IMR-90 (cell line): Measurements from ENCODE around the gene EML3. TPM values are rescaled to one million over a fixed set of nuclear protein-coding genes. Genes with fewer than 3 reads are reported as not detected.

ENCODE experiments used
- ATAC-seq: fragments of 200-7000 bp; cut with Tn5 transposase; 2 replicates; pipeline ENCODE4 v1.9.1; 2020; ENCODE audit warnings: low read depth, mild to moderate bottlenecking, moderate library complexity
- BruUV-seq: library from RNA; stranded (reverse); fragments of 400-500 nt; replicated peaks from 2 replicates; lab custom pipeline; 2021; lab: Mats Ljungman, UMichigan
- CTCF ChIA-PET: fragments of 300-600 bp; formaldehyde crosslinking; extraction: SDS; loops from one replicate; lab custom pipeline; 2021; ENCODE audit warnings: antibody characterized with exemption; lab: Yijun Ruan, JAX
- POLR2A ChIA-PET: fragments of 300-600 bp; sonication (Branson Sonifier 250); formaldehyde crosslinking; loops from one replicate; lab custom pipeline; 2022; ENCODE audit warnings: antibody characterized with exemption; ENCODE audit not compliant: unreplicated experiment; lab: Charles Lee
- DNase-seq: peaks from one replicate; pipeline ENCODE4 v3.0.0; 2013
- H2AFZ ChIP-seq: replicated peaks from 2 replicates; pipeline ENCODE3; 2013; ENCODE audit warnings: low read length, mild to moderate bottlenecking; ENCODE audit not compliant: poor library complexity
- H2AK5ac ChIP-seq: 2 replicates; pipeline ENCODE4 v1.6.1; 2013; ENCODE audit warnings: low read depth, low read length, inconsistent platforms
- H2AK9ac ChIP-seq: replicated peaks from 2 replicates; pipeline ENCODE3; 2013; ENCODE audit warnings: mild to moderate bottlenecking, low read depth, low read length, moderate library complexity; ENCODE audit not compliant: poor library complexity
- H2BK120ac ChIP-seq: 2 replicates; pipeline ENCODE4 v1.6.1; 2013; ENCODE audit warnings: low read depth, low read length, inconsistent platforms
- H2BK15ac ChIP-seq: 3 replicates; pipeline ENCODE4 v1.6.1; 2013; ENCODE audit warnings: low read depth, low read length, inconsistent platforms
- H2BK20ac ChIP-seq: 2 replicates; pipeline ENCODE4 v1.6.1; 2013; ENCODE audit warnings: low read depth, mild to moderate bottlenecking, inconsistent platforms, low read length, moderate library complexity
- H2BK5ac ChIP-seq: 2 replicates; pipeline ENCODE4 v1.6.1; 2013; ENCODE audit warnings: mild to moderate bottlenecking, low read depth, low read length, inconsistent platforms; ENCODE audit not compliant: poor library complexity, severe bottlenecking
- H3K14ac ChIP-seq: replicated peaks from 2 replicates; pipeline ENCODE4 v1.6.1; 2013; ENCODE audit warnings: low read depth, low read length, inconsistent platforms
- H3K18ac ChIP-seq: 2 replicates; pipeline ENCODE4 v1.6.1; 2013; ENCODE audit warnings: low read depth, low read length, control low read depth
- H3K23ac ChIP-seq: 2 replicates; pipeline ENCODE4 v1.6.1; 2013; ENCODE audit warnings: low read depth, low read length, inconsistent platforms
- H3K27ac ChIP-seq: 2 replicates; pipeline ENCODE4 v1.5.1; 2013; ENCODE audit warnings: mild to moderate bottlenecking, control low read depth, low read length; ENCODE audit not compliant: insufficient read depth
- H3K27me3 ChIP-seq: 2 replicates; pipeline ENCODE4 v1.6.1; 2013; ENCODE audit warnings: low read length; ENCODE audit not compliant: control insufficient read depth, insufficient read depth
- H3K36me3 ChIP-seq: 2 replicates; pipeline ENCODE4 v1.6.1; 2013; ENCODE audit warnings: low read length, mixed read lengths; ENCODE audit not compliant: control insufficient read depth, insufficient read depth
- H3K4ac ChIP-seq: 2 replicates; pipeline ENCODE4 v1.6.1; 2013; ENCODE audit warnings: low read depth, low read length, inconsistent platforms
- H3K4me1 ChIP-seq: 2 replicates; pipeline ENCODE4 v1.6.1; 2013; ENCODE audit warnings: low read length, mixed read lengths; ENCODE audit not compliant: control insufficient read depth, insufficient read depth
- H3K4me2 ChIP-seq: 2 replicates; pipeline ENCODE4 v1.6.1; 2013; ENCODE audit warnings: low read depth, mild to moderate bottlenecking, control low read depth, low read length, moderate library complexity
- H3K4me3 ChIP-seq: 2 replicates; pipeline ENCODE4 v1.5.1; 2013; ENCODE audit warnings: low read depth, mild to moderate bottlenecking, control low read depth, low read length, moderate library complexity; ENCODE audit not compliant: insufficient read depth
- H3K56ac ChIP-seq: 2 replicates; pipeline ENCODE4 v1.6.1; 2013; ENCODE audit warnings: low read length, inconsistent platforms; ENCODE audit not compliant: insufficient read depth; ENCODE audit errors: extremely low read depth
- H3K79me1 ChIP-seq, 2 experiments: 2 replicates each; pipeline ENCODE4 v1.6.1; 2013; ENCODE audit warnings: low read length in 2 of 2, inconsistent platforms in 1 of 2, low read depth in 1 of 2
- H3K9ac ChIP-seq: 2 replicates; pipeline ENCODE4 v1.6.1; 2013; ENCODE audit warnings: low read depth, low read length, control low read depth
- H3K9me1 ChIP-seq: 2 replicates; pipeline ENCODE4 v1.6.1; 2013; ENCODE audit warnings: low read length, inconsistent platforms; ENCODE audit not compliant: insufficient read depth
- H3K9me3 ChIP-seq: 2 replicates; pipeline ENCODE4 v1.6.1; 2013; ENCODE audit warnings: low read length; ENCODE audit not compliant: control insufficient read depth, insufficient read depth
- H4K20me1 ChIP-seq: 2 replicates; pipeline ENCODE4 v1.6.1; 2013; ENCODE audit warnings: low read length, inconsistent platforms; ENCODE audit not compliant: insufficient read depth
- H4K5ac ChIP-seq: 2 replicates; pipeline ENCODE4 v1.6.1; 2013; ENCODE audit warnings: mild to moderate bottlenecking, low read depth, low read length, control low read depth
- H4K8ac ChIP-seq, 2 experiments: 2 replicates each; pipeline ENCODE4 v1.6.1; 2013; ENCODE audit warnings: low read depth in 2 of 2, low read length in 2 of 2, control low read depth in 1 of 2, inconsistent platforms in 1 of 2
- H4K91ac ChIP-seq: 2 replicates; pipeline ENCODE4 v1.6.1; 2013; ENCODE audit warnings: low read depth, low read length, inconsistent platforms; ENCODE audit not compliant: insufficient read depth
- BHLHE40 ChIP-seq: fragments of 150-350 bp; IDR thresholded peaks from 2 replicates; pipeline ENCODE4 v1.6.1; 2016; ENCODE audit warnings: mild to moderate bottlenecking, low read depth, low read length
- FOS ChIP-seq: fragments of 150-350 bp; IDR thresholded peaks from 2 replicates; pipeline ENCODE4 v1.6.1; 2016; ENCODE audit warnings: low read depth, low read length
- MXI1 ChIP-seq: IDR thresholded peaks from 2 replicates; pipeline ENCODE4 v1.6.1; 2012; ENCODE audit warnings: low read depth, mild to moderate bottlenecking, low read length, moderate library complexity, borderline replicate concordance
- SMC3 ChIP-seq: fragments of 150-350 bp; IDR thresholded peaks from 2 replicates; pipeline ENCODE4 v1.6.1; 2016; ENCODE audit warnings: low read depth, mild to moderate bottlenecking, antibody characterized with exemption, low read length, moderate library complexity
- WGBS, 2 experiments: methylation state at CpG; one replicate each; pipeline versions ENCODE4 v1.1.5 to v1.1.7; 2013; ENCODE audit warnings: missing lambda C conversion rate in 2 of 2; ENCODE audit not compliant: insufficient read length in 1 of 2; ENCODE audit errors: extremely low coverage in 2 of 2; 5-methylcytosine and 5-hydroxymethylcytosine counted together
- dilution Hi-C: fragments of 300-500 bp; cut with HindIII; formaldehyde crosslinking; loops from one replicate; pipeline ENCODE4 v1.14.3; 2018; ENCODE audit warnings: low sequenced_read_pairs; ENCODE audit not compliant: unreplicated experiment
- in situ Hi-C: fragments of 300-500 bp; cut with MboI; formaldehyde crosslinking; loops from 3 replicates; pipeline ENCODE4 v1.14.3; 2019; ENCODE audit warnings: low sequenced_read_pairs, inconsistent platforms, mixed read lengths
- intact Hi-C: fragments of 100-400 bp; cut with micrococcal nuclease; formaldehyde crosslinking; loops from 2 replicates; pipeline ENCODE4 v1.10.0; 2022
- polyA plus RNA-seq, 3 experiments: library from polyadenylated mRNA; depleted of rRNA; stranded (reverse); fragments of >200 nt; gene quantifications; 2 replicates each; pipeline ENCODE4 v1.2.3, GENCODE V29; 2012; ENCODE audit warnings: low replicate concordance in 1 of 3
- total RNA-seq: library from RNA; depleted of rRNA; stranded (reverse); fragments of >200 nt; gene quantifications from 2 replicates; pipeline ENCODE4 v1.2.3, GENCODE V29; 2012
- TF ChIP-seq, protein P1 (sequence below): conservative IDR thresholded peaks from 2 replicates; pipeline ENCODE4 v1.5.1; 2012; ENCODE audit warnings: mild to moderate bottlenecking, low read depth, low read length, improper control_type of control experiment

Gene EML3
- total and polyA plus RNA-seq, 2 of the 4 experiments (the other 2 are of a cell fraction): 5.0 to 24.7 TPM

DNA sequence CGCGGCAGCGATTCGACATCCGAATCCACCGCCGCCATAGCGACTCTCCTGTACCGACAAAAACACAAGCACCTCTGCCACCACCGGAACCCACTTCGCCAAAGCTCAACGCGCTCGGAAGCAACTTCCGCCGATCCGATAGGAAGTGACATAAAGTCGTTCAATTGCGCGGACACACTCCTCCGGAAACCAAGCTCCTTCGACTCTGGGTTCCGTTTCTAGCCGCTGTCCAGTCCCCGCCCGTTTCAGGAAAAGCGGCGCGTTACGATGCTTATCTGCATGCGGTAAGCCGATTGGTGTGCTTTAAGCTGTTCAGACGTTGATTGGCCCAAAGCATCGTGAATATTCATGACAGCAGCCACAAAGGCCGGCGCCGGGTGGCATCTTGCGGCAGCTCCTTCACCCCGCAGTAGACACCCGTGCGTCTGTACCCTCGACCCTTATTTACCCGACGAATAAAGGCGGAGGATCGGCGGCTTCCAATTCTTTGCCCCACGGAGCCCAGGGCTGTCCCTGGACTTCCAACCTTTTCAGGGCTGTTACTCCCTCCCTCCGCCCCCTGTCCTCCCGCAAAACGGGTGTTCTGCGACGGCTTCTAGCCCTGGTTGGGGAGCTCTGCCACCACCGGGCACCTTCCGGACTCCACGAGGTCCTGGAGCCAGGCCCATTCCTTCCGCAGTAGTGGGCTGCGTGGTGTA is 21.0 kb downstream of the EML3 start, which contains the start of gene TUT1 (continued):
- TF ChIP-seq BHLHE40 (peak; percentile 25; the same call in 1 of the 2 replicates), FOS (no peak), MXI1 (peak; percentile 73)

DNA sequence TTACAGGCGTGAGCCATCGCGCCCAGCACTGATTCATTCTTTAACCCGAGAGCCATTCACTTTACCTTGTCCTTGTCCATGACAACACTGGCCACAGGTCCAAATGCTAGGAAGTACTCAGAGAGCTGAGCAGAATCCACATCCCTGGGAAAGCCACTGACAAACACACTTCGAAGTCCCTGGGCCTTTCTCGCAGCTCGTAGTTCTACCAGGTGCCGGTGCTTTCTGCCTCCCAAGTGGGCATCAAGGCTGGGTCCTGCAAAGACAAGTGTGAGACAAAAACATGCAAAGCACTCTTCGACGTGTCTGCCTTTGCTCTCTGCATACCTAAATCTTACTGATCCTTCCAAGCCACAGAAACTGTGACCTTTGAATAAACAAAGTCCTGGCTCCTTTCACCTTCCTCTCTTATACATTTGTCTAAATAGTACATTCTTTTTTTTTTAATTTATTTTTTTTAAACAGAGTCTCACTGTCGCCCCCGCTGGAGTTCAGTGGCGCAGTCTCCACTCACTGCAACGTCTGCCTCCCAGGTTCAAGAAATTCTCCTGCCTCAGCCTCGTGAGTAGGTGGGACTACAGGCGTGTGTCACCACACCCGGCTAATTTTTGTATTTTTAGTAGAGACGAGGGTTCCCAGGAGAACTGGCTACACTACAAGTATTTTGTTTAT is 23.5 kb downstream of the EML3 start:
- no peak overlapping the region for H3K9ac ChIP-seq
- intact Hi-C loops: no loop called here
- dilution Hi-C loops: no loop called here

More for the DNA sequence above, 23.5 kb downstream of the EML3 start:
- Histone ChIP-seq H3K14ac (no peak overlapping the region), H3K9me1 (0 out of 2 replicates have a peak, but pooled peaks cover 4% of the 10 kb centered on the region), H4K91ac (no peak overlapping the region), H2AK5ac (no peak overlapping the region), H2BK5ac (no peak overlapping the region), H3K56ac (no peak overlapping the region), H4K8ac (no peak overlapping the region), H3K4ac (no peak overlapping the region), H2BK120ac (no peak overlapping the region), H3K4me3 (no peak overlapping the region), H4K5ac (no peak overlapping the region), H3K36me3 (peaks cover 22% of the 10 kb centered on the region), H2BK20ac (no peak overlapping the region; the same call in 1 of the 2 replicates), H2AFZ (no peak overlapping the region), H3K18ac (no peak overlapping the region), H3K79me1 (peaks cover 21 to 45% of the 10 kb centered on the region in 2 experiments), H2BK15ac (no peak overlapping the region), H3K27ac (no peak overlapping the region), H4K20me1 (peaks cover 5% of the 10 kb centered on the region; the same call in 1 of the 2 replicates), H3K27me3 (no peaks in the 10 kb centered on the region), H3K23ac (no peak overlapping the region), H3K4me2 (no peak overlapping the region), H3K9me3 (no peaks in the 10 kb centered on the region), H3K4me1 (peaks cover 6% of the 10 kb centered on the region), H2AK9ac (no peak overlapping the region)
- WGBS, 2 experiments: 94% methylated on average over 10 of the region's 18 CpGs; no CpG with 5 or more reads in 1 of the 2 experiments
- POLR2A ChIA-PET: no interaction called here
- TF ChIP-seq SMC3: no peak
- TF ChIP-seq, protein P1, sequence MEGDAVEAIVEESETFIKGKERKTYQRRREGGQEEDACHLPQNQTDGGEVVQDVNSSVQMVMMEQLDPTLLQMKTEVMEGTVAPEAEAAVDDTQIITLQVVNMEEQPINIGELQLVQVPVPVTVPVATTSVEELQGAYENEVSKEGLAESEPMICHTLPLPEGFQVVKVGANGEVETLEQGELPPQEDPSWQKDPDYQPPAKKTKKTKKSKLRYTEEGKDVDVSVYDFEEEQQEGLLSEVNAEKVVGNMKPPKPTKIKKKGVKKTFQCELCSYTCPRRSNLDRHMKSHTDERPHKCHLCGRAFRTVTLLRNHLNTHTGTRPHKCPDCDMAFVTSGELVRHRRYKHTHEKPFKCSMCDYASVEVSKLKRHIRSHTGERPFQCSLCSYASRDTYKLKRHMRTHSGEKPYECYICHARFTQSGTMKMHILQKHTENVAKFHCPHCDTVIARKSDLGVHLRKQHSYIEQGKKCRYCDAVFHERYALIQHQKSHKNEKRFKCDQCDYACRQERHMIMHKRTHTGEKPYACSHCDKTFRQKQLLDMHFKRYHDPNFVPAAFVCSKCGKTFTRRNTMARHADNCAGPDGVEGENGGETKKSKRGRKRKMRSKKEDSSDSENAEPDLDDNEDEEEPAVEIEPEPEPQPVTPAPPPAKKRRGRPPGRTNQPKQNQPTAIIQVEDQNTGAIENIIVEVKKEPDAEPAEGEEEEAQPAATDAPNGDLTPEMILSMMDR: peak; percentile 45
- no TSS peak for BruUV-seq
- in situ Hi-C loops: no loop called here
- ATAC-seq: no peak
- CTCF ChIA-PET: no interaction called here
- no peak for DNase-seq
